Jurkat, Clone E6-1 (cell line): ENCODE results near the gene ZFP62.

ENCODE experiments used
- DNase-seq: peaks from one replicate; pipeline ENCODE4 v3.0.0-alpha.2; 2011; ENCODE audit warnings: low read depth, low spot score
- H3K4me3 ChIP-seq: 2 replicates; pipeline ENCODE4 v1.5.1; 2011; ENCODE audit warnings: mild to moderate bottlenecking, low read length, control low read depth, moderate library complexity

Gene ZFP62

GRCh38 chr5:180801596-180802324 lies 59.3 kb downstream of the ZFP62 start:
- no peak for DNase-seq
- H3K4me3 ChIP-seq, result peak overlapping the region; percentile 74

- no peak for DNase-seq
- no peak overlapping the region for H3K4me3 ChIP-seq
These were observed 60.9 kb downstream of the ZFP62 start for GRCh38 chr5:180799902-180800801.

DNA sequence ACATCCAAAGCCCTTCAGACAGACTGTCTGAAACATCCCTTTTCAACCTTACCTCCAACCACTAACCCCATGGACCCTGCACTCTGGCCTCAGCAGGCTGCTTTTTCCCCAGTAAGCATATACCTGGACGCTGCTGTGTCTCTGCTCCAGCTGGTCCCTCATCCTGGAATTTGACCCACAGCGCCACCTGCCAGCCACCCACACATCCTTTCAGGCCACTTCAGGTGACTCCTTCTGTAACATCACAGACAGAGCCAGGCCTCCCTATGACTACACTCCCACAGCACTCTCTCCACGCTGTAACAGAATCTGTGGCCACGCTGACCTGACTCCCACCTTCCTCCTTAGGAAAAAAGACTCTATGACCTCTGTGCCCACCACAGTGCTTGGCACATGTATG lies 61.9 kb downstream of the ZFP62 start:
- DNase-seq, result no peak
- H3K4me3 ChIP-seq, result no peak overlapping the region

- no peak for DNase-seq
- no peak overlapping the region for H3K4me3 ChIP-seq
These were observed 62.9 kb downstream of the ZFP62 start for GRCh38 chr5:180798193-180798592.
